CD4-positive, alpha-beta T cell treated with Interleukin-6 at 100 ng/mL for 8 hours (primary cell): ENCODE measurements around the gene SNX3.
"Not testable (repeated sequence)": the region's sequence is repeated elsewhere in the genome, so short reads cannot be mapped to it uniquely, and the experiment has no call there.

Experiments
- DNase-seq: peaks from one replicate; pipeline ENCODE4 v3.0.0-alpha.2; 2020; ENCODE audit warnings: mixed read lengths, low spot score

SNX3 gene

DNA sequence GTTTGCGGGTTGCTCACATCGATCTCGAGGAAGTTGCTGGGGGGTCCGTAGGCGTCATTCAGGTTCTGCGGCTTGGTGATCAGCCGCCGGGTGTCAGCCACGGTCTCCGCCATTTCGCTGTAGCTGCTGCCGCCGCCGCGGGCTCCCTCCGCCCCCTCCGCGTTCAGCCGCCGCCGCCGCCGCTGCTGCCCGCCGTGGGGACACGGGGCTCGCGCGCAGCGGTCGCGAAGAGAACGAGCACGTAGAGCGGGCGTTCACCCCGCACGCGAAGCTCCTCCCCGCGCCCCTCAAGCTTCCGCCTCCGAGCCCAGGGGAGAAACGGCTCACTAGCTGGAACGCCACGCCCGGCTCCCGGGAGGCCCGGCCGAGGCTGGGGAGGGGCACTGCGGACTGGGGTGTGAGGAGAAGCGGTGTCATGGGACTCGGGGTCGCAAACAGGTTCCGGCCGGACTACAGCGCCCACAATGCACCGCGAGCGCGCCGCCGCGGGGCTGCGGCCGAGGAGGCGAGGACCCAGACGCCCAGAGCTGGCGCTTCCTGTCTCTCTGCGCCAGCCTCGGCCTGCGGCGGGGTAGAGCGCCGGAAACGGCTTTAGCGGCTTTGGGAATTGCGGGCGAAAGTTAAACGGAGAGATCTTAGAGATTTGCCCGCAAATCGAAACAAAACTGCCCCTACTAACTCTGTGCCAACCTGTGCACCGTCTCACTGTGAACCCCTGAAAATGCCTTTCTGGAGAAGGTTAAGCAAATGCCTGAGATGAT, at the start of gene SNX3:
SNX3 (minus strand) TSS at position 232 of the 761 bp plus-strand sequence; CDS start at position 113, 119 bp downstream.
- DNase-seq: peak; percentile 88

DNA sequence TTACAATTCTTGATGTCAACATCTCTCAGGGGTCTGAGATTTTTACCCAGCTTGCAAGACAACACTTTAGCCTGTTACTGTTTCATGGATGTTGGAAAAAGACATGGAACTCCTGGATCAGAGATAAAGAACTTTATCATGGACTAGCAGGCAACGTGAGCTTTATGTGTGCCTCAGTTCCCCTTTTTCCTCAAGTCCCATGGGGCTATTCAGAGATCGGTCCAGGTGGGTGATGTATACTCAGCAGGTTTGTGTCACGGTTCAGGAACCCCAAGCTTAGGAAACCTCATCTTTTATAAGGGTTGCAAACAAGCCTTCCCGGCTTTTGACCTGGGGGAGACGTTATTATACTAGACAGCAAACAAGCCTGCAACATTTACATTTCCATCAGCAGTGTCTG, 49.0 kb upstream of the SNX3 start:
- DNase-seq: no peak

DNA sequence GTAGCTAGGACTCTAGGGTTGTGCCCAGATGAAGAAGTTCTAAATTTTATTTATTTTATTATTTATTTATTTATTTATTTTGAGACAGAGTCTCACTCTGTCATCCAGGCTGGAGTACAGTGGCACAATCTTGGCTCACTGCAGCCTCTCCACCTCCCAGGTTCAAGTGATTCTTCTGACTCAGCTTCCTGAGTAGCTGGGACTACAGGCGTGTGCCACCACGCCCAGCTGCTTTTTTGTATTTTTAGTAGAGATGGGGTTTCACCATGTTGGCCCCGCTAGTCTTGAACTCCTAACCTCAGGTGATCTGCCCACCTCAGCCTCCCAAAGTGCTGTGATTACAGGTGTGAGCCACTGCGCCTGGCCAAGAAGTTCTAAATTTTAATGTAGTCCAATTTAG, 47.8 kb upstream of the SNX3 start:
- not testable (repeated sequence) for DNase-seq

DNA sequence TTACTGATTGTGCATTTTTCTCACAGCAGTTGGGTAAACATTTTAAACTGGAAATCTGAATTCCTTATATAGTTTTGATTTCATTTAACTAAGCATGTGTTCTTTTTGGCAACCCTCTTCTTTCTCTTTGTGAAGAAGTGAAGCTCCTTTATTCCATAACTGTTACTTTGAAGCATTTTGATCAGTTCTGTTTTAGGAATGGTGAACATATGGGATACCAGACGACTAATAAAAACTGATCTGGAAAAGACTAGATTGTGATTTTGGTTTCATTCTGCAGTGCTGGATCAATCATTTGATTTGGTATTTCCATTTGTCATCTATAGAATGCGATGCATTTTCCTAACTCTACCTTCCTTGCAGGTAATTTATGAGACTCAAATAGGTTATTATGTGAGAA, 43.8 kb upstream of the SNX3 start:
- no peak for DNase-seq

DNA sequence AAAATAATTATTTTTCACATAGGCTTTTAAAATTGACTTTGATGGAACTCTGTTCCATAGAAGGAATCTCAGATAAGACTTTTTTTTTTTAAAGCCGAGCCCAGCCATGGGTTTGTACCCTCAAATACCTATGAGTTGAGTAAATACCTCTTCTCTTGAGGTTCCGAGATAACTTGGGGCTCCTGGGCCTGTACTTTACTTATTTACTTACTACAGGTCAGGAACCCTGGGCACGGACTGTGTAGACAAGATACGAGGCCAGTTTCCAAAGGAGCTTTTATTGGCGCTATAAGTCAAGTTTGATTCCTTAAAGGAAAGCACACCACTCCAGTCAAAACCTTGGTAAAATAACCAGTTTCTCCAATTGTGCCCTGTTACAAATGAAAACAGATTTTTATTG, 41.5 kb upstream of the SNX3 start:
- DNase-seq: no peak

DNA sequence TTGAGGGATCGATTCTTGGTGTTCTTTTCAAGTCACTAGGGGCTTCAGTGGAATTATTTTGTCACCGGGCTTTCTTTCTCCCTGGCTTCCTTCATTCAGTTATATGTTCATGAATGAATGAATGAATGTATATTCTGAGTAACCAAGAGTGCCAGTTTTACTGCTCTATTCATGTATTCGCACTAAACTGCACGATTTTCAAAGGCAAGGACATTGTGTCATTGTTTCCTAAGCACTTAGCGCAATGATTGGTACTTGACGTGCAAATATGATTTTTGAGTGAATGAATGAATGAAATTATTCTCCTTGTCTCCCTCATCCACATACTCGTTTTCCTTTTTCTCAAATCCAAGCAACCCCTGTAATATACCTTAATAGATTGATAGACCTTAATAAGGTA, 34.8 kb upstream of the SNX3 start:
- DNase-seq: no peak

DNA sequence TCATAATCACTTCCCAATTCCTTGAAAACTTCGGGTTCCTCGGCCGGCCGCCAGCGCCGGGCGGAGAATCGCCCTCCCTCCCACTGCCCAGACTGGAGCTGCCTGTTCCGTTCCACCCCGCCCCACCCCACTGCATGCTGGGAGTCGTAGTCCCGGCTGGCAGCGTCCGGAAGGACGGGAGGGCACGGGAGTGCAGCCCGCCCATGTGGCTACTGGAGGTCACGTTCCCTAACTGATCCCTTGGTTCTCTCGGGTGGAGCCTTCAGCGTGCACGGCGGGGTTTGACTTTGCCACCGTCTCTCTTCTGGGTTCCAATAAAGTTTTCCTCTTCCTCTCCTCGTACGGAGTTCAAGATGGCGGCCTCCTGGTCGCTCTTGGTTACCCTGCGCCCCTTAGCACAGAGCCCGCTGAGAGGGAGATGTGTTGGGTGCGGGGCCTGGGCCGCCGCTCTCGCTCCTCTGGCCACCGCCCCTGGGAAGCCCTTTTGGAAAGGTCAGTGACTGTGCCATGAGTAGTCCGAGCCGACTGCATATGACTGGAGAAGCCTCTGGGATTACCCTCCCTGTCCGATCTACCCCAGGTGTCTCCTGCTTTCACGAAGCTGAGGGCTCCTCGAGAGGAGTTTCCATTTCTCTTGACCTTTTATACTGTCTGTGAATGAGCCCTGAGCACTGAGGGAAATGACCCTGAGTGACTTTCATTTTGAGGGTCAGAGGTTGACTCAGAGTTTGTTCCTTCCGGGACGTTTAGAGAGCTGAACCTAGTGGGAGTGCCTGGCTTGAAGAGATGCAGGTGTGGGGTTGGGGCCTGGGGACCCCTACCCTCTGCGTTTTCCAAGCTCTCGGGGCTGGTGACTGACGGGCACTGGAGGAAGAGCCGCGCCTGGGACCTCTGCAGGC, 34.1 kb upstream of the SNX3 start, which contains the start of gene AFG1L:
AFG1L (plus strand) TSS at position 328 of the 899 bp plus-strand sequence; CDS start at position 354, 26 bp downstream.
- DNase-seq: peak; percentile 76

DNA sequence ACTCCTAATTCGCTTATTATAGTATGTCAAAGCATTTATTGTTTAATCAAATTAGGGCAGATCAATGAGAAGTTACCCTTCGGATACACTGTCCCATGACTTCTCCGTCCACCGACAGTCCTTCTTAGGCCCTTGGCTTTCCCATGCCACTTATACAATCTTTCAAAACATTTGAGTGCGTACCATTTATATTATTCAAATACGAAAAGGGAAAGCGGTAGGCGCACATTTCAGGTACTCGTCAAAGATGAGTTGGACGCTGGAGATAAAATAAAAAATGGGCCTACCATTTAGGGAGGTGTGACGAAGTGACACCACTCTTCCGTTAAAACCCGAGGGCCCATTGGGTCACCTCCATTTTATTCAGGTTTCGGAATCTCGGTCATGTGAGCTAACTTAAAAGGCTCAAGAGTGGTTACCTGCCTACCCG, 33.5 kb upstream of the SNX3 start:
- DNase-seq: no peak

DNA sequence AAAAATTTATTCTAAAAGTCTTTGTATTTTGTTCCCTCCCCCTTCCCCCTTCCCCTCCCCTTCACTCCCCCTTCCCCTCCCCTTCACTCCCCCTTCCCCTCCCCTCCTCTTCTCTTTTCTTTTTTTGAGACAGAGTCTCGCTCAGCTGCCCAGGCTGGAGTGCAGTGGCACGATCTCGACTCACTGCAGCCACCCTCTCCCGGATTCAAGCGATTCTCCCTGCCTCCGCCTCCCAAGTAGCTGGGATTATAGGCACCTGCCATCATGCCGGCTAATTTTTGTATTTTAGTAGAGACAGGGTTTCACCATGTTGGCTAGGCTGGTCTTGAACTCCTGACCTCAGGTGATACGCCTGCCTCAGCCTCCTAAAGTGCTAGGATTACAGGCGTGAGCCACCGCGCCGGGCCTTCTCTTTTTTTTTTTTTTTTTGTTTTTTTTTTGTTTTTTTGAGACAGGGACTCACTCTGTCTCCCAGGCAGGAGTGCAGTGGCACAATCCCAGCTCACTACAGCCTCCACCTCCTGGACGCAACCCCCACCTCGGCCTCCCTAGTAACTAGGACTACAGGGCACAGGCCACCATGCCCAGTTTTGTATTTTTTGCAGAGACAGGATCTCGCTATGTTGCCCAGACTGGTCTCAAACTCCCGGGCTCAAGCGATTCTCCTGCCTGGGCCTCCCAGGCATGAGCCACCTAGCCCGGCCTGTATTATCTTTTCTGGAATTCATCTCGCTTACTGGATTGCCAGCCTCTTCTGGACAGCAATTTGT, 32.9 kb upstream of the SNX3 start:
- DNase-seq: no peak

DNA sequence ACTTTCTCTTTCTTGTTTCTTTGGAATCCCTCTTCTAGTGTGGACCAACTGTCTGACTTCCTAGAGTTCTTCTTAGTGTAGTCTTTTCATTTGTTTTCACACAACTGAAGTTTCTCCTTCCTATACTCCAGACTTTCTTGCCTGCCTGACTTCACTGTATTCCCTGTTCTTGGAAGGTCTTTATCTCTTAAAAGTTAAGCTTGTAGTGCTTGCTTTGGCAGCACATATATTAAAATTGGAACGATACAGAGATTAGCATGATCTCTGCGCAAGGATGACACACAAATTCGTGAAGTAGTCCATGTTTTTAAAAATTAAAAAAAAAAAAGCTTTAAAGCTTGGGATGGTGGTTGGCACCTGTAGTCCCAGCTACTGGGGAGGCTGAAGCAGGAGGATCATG, 31.7 kb upstream of the SNX3 start:
- DNase-seq: not testable (repeated sequence)

DNA sequence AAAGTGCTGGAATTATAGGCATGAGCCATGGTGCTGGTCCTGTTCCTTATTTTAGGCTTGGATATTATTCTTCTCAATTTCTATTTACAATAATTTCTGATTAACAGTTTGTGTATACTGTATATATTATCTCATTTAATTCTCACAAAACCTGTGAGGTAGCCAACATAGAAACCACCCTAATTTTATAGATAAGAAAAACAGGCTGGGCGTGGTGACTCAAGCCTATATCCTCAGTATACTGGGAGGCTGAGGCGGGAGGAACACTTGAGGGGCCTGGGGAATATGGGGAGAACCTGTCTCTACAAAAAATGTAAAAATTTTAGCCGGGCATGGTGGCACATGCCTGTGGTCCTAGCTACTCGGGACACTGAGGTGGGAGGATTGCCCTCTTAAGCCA, 30.3 kb upstream of the SNX3 start:
- DNase-seq: no peak

DNA sequence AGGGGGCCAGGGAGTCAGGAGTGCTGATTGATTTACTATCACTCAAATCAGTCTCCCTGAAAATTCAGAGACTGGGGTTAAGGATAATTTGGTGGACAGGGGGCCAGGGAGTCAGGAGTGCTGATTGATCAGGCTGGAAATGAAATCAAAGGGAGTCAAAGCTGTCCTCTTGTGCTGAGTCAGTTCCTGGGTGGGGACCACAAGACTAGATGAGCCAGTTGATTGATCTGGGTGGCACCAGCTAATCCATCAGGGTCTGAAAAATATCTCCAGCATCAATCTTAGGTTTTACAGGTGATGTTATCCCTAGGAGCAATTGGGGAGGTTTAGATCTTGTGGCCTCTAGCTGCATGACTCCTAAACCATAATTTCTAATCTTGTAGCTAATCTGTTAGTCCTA, 27.9 kb upstream of the SNX3 start:
- DNase-seq: no peak

DNA sequence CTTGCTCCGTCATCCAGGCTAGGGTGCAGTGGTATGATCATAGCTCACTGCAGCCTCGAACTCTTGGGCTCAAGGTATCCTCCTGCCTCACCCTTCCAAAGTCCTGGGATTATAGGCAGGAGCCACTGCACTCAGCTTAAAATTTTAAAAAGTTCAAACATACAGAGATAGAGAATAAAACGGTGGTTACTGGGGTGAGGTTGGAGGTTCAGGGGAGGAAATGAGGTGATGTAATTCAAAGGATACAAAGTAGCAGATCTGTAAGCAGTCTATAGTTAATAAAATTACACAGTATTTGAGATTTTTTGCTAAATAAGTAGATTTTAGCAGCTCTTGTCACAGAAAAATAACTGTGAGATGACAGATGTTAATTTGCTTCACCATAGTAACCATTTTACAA, 26.5 kb upstream of the SNX3 start:
- DNase-seq: no peak

DNA sequence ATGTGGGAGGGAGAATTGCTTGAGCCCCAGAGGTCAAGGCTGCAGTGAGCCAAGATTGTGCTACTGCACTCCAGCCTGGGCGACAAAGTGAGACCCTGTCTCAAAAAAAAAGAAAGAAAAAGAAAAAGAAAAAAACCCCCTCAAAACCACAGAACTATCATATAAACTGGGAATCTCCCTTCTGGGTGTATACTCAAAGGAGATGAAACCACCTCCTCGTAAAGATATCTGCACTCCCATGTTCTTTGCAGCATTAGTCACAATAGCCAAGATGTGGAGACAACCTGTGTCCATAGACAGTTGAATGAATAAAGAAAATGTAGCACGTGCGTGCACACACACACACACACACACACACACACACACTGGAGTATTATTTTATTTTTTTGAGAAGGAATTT, 25.5 kb upstream of the SNX3 start:
- DNase-seq: no peak

DNA sequence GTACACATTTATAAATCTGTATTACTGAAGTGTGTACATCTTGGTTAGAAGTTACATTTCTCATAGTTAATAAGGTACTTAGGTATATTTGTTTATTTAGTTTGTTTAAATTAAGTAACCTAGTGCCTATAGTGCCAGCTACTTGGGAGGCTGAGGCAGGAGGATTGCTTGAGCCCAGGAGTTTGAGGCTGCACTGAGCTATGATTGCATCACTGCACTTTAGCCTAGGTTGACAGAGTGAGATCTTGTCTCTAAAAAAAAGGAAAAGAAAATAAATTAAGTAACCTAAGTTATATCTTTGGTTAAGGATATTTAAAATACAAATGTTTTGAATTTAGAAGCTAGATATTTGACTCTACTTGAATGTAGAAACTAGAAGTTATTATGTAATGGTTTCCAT, 24.5 kb upstream of the SNX3 start:
- no peak for DNase-seq

DNA sequence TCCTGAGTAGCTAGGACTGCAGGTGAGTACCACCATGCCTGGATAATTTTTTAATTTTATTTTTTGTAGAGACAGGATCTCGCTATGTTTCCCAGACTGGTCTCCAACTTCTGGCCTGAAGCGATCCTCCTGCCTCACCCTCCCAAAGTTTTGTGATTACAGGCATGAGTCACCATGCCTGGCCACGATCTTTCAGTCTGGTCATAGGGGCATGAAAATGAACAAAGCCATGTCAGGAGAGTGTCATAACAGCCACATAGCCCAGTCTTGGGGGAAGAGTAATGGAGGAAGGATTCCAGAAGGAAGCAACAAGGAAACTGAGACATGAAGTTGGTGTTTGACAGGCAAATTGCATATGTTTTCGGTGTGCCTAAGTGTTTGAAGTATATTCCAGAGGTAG, 17.0 kb upstream of the SNX3 start:
- no peak for DNase-seq

DNA sequence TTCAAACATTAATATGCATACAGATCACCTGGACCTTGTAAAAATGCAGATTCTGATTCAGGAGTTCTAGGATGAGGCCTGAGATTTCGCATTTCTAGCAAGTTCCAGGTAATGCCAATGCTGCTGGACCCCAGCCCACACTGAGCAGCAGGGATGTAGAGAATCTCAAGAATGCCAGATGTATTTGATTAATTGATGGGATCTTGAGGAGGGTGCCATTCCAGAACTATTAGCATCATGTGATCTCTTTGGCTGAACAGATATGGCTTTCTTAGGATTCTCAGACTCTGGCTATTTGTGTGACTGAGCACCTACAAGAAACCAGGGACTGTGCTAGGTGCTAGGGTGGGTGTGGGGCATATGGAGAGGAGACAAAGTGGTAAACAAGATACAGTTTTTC, 16.5 kb upstream of the SNX3 start:
- no peak for DNase-seq

DNA sequence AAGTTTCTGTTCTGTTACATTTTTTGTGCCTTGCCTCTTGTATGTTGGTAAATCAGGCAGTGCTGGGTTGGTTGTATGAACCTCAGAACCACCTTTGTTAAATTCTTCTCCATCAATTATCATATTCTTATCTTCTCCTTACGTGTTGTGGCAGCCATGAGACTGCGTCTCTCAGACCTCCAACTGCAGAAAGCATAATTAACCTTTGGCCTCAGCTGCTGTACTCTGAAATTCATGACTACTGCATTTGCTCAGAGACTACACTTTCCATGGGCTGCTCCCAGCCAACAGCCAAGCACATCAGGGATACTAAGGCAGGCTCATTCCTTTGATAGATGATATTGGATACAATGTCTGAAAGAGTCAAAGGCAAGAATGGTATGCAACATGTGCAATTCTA, 15.1 kb upstream of the SNX3 start:
- DNase-seq: no peak

DNA sequence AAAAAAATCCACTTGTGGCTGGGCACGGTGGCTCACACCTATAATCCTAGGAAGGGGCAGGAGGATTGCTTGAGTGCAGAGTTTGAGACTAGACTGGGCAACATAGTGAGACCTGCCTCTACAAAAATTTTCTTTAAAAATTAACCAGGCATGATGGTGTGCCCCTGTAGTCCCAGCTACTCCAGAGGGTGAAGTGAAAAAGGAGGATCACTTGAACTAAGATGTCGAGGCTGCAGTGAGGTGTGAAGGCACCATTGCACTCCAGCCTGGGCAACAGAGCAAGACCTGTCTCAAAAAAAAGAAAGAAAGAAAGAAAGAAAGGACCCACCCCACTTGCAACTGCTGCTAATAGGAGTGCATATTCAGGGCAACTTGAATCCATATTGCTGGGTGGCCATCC, 13.7 kb upstream of the SNX3 start:
- DNase-seq: no peak

DNA sequence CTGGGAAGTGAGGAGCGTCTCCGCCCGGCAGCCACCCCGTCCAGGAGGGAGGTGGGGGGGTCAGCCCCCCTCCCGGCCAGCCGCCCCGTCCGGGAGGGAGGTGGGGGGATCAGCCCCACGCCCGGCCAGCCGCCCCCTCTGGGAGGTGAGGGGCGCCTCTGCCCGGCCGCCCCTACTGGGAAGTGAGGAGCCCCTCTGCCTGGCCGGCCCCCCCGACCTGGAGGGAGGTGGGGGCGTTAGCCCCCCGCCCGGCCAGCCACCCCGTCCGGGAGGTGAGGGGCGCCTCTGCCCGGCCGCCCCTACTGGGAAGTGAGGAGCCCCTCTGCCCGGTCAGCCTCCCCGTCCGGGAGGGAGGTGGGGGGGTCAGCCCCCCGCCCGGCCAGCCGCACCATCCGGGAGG, 9.1 kb upstream of the SNX3 start:
- DNase-seq: not testable (repeated sequence)

DNA sequence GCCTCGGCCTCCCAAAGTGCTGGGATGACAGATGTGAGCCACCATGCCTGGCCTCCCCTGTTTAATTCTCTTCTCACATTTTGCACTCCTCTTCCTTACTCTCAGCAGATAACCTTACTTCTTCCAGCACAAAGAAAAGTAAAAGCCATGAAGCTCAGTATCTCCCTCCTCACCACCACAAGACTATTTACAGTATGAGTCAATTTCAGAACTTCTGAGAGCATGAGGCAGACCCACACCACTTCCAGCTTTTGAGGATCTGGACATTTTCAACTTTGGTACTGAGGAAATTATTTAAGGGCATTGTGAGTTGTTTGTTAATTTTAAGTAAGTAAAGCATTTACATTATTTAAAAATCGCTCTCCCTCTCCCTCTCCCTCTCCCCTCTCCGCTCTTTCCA, 8.0 kb upstream of the SNX3 start:
- DNase-seq: no peak

DNA sequence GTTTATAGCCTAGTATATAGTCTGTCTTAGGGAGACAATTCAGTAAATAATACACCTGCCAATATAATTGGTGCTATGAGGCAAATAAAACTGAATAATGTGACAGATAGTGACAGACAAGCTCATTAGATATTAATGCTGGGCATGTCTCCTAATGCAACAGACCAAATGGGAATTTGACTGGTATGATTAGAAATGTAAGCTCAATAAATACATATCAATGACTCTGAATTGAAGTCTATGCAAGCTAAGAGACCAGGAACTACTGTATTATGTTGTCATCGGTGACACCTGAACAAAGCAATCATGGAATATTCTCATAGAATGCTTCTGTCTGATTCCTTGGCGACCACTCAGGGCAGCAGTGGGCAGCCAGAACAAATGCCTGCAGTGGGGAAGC, 2.5 kb upstream of the SNX3 start:
- DNase-seq: no peak
